ENCODE results near the gene PSMD4.

PSMD4 gene

DNA sequence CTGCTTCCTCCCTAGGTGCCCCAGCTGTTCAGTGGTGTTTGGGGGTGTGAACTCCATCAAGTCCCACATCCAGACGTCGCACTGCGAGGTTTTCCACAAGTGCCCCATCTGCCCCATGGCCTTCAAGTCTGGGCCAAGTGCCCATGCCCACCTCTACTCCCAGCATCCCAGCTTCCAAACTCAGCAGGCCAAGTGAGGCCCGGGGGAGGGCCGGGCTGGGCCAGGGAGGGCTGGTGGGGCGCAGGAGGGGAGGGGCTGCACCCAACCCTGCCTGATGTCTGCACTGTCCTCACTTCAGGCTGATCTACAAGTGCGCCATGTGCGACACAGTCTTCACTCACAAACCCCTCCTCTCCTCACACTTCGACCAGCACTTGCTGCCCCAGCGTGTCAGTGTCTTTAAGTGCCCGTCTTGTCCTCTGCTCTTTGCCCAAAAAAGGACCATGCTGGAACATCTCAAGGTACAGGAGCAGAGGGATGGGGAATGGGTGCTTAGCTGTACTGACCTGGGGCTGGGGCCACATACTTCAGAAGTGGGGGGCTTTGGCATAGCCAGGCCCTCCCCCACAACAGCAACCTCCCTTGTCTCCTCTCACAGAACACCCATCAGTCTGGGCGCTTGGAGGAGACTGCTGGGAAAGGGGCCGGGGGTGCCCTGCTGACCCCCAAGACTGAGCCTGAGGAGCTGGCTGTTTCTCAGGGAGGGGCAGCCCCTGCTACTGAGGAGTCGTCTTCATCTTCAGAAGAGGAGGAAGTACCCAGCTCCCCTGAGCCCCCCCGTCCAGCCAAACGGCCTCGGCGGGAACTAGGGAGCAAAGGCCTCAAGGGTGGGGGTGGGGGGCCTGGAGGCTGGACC lies 34.8 kb downstream of the PSMD4 start:
- H3K4me2 ChIP-seq (ENCODE audit: low read length), result no peak overlapping the region
- peaks cover 15% of the 10 kb centered on the region; the same call in 1 of the 2 replicates for H4K20me1 ChIP-seq (ENCODE audit: insufficient read depth, low read length)

DNA sequence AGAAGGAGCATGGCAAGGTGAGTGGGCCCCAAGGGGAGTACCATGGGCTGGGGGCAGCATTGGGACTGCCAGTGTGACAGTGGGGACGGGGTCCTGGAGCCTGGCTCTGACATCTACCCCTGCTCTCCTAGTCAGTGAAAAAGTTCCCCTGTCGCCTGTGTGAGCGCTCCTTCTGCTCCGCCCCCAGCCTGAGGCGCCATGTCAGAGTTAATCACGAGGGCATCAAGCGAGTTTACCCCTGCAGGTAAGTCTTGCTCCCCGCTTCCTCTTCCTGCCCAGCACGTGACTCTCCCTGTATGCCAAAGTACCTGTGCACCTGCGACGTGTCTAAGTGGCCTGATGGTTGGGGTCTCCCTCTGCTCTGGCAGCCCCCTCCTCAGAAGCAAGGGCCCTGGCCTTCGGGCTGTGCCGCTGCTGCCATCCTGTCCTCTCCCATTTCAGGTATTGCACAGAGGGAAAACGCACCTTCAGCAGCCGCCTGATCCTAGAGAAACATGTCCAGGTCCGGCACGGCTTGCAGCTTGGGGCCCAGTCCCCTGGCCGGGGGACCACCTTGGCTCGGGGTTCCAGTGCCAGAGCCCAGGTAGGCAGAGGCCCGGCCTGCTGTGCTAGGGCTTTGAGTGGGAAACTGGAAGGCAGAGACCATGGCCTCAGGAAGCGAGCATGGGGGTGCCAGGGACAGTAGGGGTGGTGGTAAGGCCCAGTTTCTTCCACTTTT lies 35.6 kb downstream of the PSMD4 start:
- H3K27me3 ChIP-seq (ENCODE audit: low read depth, low read length), result no peaks in the 10 kb centered on the region
- H2AFZ ChIP-seq (ENCODE audit: low read depth, low read length), result no peak overlapping the region
- no peak overlapping the region for H3K9ac ChIP-seq (ENCODE audit: low read length)
- H3K4me2 ChIP-seq (ENCODE audit: low read length), result no peak overlapping the region
- H4K20me1 ChIP-seq (ENCODE audit: insufficient read depth, low read length), result peaks cover 12% of the 10 kb centered on the region; the same call in 1 of the 2 replicates
- H3K4me3 ChIP-seq (ENCODE audit: low read length), result no peak overlapping the region
- H3K79me2 ChIP-seq (ENCODE audit: low read length), result peaks cover 10% of the 10 kb centered on the region
- TF ChIP-seq, protein P1, sequence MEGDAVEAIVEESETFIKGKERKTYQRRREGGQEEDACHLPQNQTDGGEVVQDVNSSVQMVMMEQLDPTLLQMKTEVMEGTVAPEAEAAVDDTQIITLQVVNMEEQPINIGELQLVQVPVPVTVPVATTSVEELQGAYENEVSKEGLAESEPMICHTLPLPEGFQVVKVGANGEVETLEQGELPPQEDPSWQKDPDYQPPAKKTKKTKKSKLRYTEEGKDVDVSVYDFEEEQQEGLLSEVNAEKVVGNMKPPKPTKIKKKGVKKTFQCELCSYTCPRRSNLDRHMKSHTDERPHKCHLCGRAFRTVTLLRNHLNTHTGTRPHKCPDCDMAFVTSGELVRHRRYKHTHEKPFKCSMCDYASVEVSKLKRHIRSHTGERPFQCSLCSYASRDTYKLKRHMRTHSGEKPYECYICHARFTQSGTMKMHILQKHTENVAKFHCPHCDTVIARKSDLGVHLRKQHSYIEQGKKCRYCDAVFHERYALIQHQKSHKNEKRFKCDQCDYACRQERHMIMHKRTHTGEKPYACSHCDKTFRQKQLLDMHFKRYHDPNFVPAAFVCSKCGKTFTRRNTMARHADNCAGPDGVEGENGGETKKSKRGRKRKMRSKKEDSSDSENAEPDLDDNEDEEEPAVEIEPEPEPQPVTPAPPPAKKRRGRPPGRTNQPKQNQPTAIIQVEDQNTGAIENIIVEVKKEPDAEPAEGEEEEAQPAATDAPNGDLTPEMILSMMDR (IDR thresholded peaks at IDR 0.05; ENCODE audit: low read depth, low read length), result no peak
- TF ChIP-seq EZH2phosphoT487 (IDR thresholded peaks at IDR 0.05; ENCODE audit: low read depth), result no peak
- no peak overlapping the region for H3K27ac ChIP-seq (ENCODE audit: low read length)
- H3K36me3 ChIP-seq (replicated peaks; ENCODE audit: low read depth, low read length), result peaks cover 81% of the 10 kb centered on the region
- no peaks in the 10 kb centered on the region for H3K9me3 ChIP-seq (ENCODE audit: insufficient read depth, low read length)
- no peaks in the 10 kb centered on the region for H3K4me1 ChIP-seq (ENCODE audit: low read length)

More for the DNA sequence above, 34.8 kb downstream of the PSMD4 start:
- no peaks in the 10 kb centered on the region for H3K4me1 ChIP-seq (ENCODE audit: low read length)
- TF ChIP-seq, protein P1 (IDR thresholded peaks at IDR 0.05; ENCODE audit: low read depth, low read length), result no peak
- TF ChIP-seq EZH2phosphoT487 (IDR thresholded peaks at IDR 0.05; ENCODE audit: low read depth), result no peak
- H3K4me3 ChIP-seq (ENCODE audit: low read length), result no peak overlapping the region
- peaks cover 18% of the 10 kb centered on the region for H3K79me2 ChIP-seq (ENCODE audit: low read length)
- no peak overlapping the region for H2AFZ ChIP-seq (ENCODE audit: low read depth, low read length)
- H3K9me3 ChIP-seq (ENCODE audit: insufficient read depth, low read length), result no peaks in the 10 kb centered on the region
- H3K36me3 ChIP-seq (replicated peaks; ENCODE audit: low read depth, low read length), result peaks cover 79% of the 10 kb centered on the region
- H3K9ac ChIP-seq (ENCODE audit: low read length), result no peak overlapping the region
- H3K27ac ChIP-seq (ENCODE audit: low read length), result no peak overlapping the region
- H3K27me3 ChIP-seq (ENCODE audit: low read depth, low read length), result no peaks in the 10 kb centered on the region

DNA sequence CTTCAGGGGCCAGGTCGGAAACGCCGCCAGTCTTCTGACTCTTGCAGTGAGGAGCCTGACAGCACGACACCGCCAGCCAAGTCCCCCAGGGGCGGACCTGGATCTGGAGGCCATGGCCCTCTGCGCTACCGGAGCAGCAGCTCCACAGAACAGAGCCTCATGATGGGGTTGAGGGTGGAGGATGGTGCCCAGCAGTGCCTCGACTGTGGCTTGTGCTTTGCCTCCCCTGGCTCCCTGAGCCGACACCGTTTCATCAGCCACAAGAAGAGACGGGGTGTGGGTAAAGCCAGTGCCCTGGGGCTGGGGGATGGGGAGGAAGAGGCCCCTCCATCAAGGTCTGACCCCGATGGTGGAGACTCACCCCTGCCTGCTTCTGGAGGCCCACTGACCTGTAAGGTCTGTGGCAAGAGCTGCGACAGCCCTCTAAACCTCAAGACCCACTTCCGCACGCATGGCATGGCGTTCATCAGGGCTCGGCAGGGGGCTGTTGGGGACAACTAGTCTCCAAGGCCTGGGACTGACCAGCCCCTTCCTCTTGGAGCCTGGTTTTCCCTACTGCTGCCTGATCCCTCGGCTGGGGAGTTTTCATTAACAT lies 36.3 kb downstream of the PSMD4 start:
- TF ChIP-seq, protein P1 (IDR thresholded peaks at IDR 0.05; ENCODE audit: low read depth, low read length), result no peak
- TF ChIP-seq EZH2phosphoT487 (IDR thresholded peaks at IDR 0.05; ENCODE audit: low read depth), result no peak
- Histone ChIP-seq H3K4me1 (ENCODE audit: low read length) (no peaks in the 10 kb centered on the region), H3K4me2 (ENCODE audit: low read length) (no peak overlapping the region), H2AFZ (ENCODE audit: low read depth, low read length) (no peak overlapping the region), H3K9me3 (ENCODE audit: insufficient read depth, low read length) (no peaks in the 10 kb centered on the region), H3K79me2 (ENCODE audit: low read length) (peaks cover 10% of the 10 kb centered on the region; the same call in 1 of the 2 replicates), H3K36me3 (replicated peaks; ENCODE audit: low read depth, low read length) (peaks cover 87% of the 10 kb centered on the region), H3K9ac (ENCODE audit: low read length) (no peak overlapping the region), H3K4me3 (ENCODE audit: low read length) (no peak overlapping the region), H4K20me1 (ENCODE audit: insufficient read depth, low read length) (peaks cover 12% of the 10 kb centered on the region; the same call in 1 of the 2 replicates), H3K27me3 (ENCODE audit: low read depth, low read length) (no peaks in the 10 kb centered on the region), H3K27ac (ENCODE audit: low read length) (no peak overlapping the region)
